Renal pelvis (tissue), 12 donors: ENCODE results near the gene PARP8. TPM values are rescaled to one million over a fixed set of nuclear protein-coding genes. Genes with fewer than 3 reads are reported as not detected.
"Not testable (repeated sequence)": the region's sequence is repeated elsewhere in the genome, so short reads cannot be mapped to it uniquely, and the experiment has no call there.

Experiments
- DNase-seq: peaks from one replicate; pipeline ENCODE4 v3.0.0-alpha.2; 2013
- long read RNA-seq, 16 experiments: transcript quantifications; one replicate each; lab custom pipeline, GENCODE V29; 2026
- polyA plus RNA-seq, 3 donors: library from polyadenylated mRNA; unstranded; fragments of 120-200 nt; gene quantifications; one replicate each; pipeline ENCODE4 v1.2.1, GENCODE V29; 2013; ENCODE audit not compliant: insufficient read length in 3 of 3

PARP8 gene
- polyA plus RNA-seq = 10 to 100 TPM; 14.1 to 18.3 (median 16.3) TPM
- long read RNA-seq, donor 1, full-length matches to known transcripts = 1 of 1 reads
- long read RNA-seq, donor 1, partial matches to known transcripts = 0 of 1 reads
- long read RNA-seq, donor 1, other reads (novel, unspliced or antisense) = 0 of 1 reads
- long read RNA-seq, donor 2, full-length matches to known transcripts = 2 of 2 reads
- long read RNA-seq, donor 2, partial matches to known transcripts = 0 of 2 reads
- long read RNA-seq, donor 2, other reads (novel, unspliced or antisense) = 0 of 2 reads
- long read RNA-seq, donor 3 = 0 reads
- long read RNA-seq, donor 4, full-length matches to known transcripts = 2 of 2 reads
- long read RNA-seq, donor 4, partial matches to known transcripts = 0 of 2 reads
- long read RNA-seq, donor 4, other reads (novel, unspliced or antisense) = 0 of 2 reads
- long read RNA-seq, donor 5 = 0 reads
- long read RNA-seq, donor 6, partial matches to known transcripts = 0 of 1 reads
- long read RNA-seq, donor 6, other reads (novel, unspliced or antisense) = 0 of 1 reads
- long read RNA-seq, donor 7, full-length matches to known transcripts = 3 of 3 reads
- long read RNA-seq, donor 7, partial matches to known transcripts = 0 of 3 reads
- long read RNA-seq, donor 7, other reads (novel, unspliced or antisense) = 0 of 3 reads
- long read RNA-seq, donor 8 = 0 reads
- long read RNA-seq, donor 9 = 0 reads
- long read RNA-seq, donor 10 = 0 reads
- long read RNA-seq, donor 11, partial matches to known transcripts = 0 of 1 reads
- long read RNA-seq, donor 11, other reads (novel, unspliced or antisense) = 0 of 1 reads
- long read RNA-seq, donor 12, full-length matches to known transcripts = 1 of 1 reads
- long read RNA-seq, donor 12, partial matches to known transcripts = 0 of 1 reads
- long read RNA-seq, donor 12, other reads (novel, unspliced or antisense) = 0 of 1 reads
- long read RNA-seq, donor 13 = 0 reads
- long read RNA-seq, donor 14 = 0 reads
- long read RNA-seq, donor 15, full-length matches to known transcripts = 1 of 1 reads
- long read RNA-seq, donor 15, partial matches to known transcripts = 0 of 1 reads
- long read RNA-seq, donor 15, other reads (novel, unspliced or antisense) = 0 of 1 reads
- long read RNA-seq, donor 16 = 0 reads

- peak; percentile 50 for DNase-seq
Measured at GRCh38 chr5:50666261-50667022, at the start of gene PARP8. Gene PARP8, plus strand, starts transcription at chr5:50666637. Its CDS starts 459 bp downstream, at chr5:50667096.

- DNase-seq = no peak
Measured at GRCh38 chr5:50623666-50624065, 42.8 kb upstream of the PARP8 start.

GRCh38 chr5:50634866-50635265 is 31.6 kb upstream of the PARP8 start:
- DNase-seq = not testable (repeated sequence)

GRCh38 chr5:50637576-50637975 is 28.9 kb upstream of the PARP8 start:
- DNase-seq = not testable (repeated sequence)

- DNase-seq = no peak
Measured at GRCh38 chr5:50646591-50646990, 19.8 kb upstream of the PARP8 start.

- DNase-seq = no peak
Measured at GRCh38 chr5:50647726-50648125, 18.7 kb upstream of the PARP8 start.

- DNase-seq = no peak
Measured at GRCh38 chr5:50653946-50654345, 12.5 kb upstream of the PARP8 start.

GRCh38 chr5:50655067-50655809 is 11.2 kb upstream of the PARP8 start:
- DNase-seq = no peak

- DNase-seq = no peak
Measured at GRCh38 chr5:50655810-50656205, 10.6 kb upstream of the PARP8 start.

- DNase-seq = no peak
Measured at GRCh38 chr5:50657044-50657443, 9.4 kb upstream of the PARP8 start.

- no peak for DNase-seq
Measured at GRCh38 chr5:50658246-50658645, 8.2 kb upstream of the PARP8 start.

- DNase-seq = no peak
Measured at GRCh38 chr5:50663636-50664035, 2.8 kb upstream of the PARP8 start.

- DNase-seq = no peak
Measured at GRCh38 chr5:50665091-50665490, 1.3 kb upstream of the PARP8 start.

- DNase-seq = not testable (repeated sequence)
Measured at GRCh38 chr5:50665761-50666202, 655 bp upstream of the PARP8 start.

- DNase-seq = peak; percentile 57
Measured at GRCh38 chr5:50667023-50667652, 701 bp downstream of the PARP8 start.

GRCh38 chr5:50667653-50668595 is 1.5 kb downstream of the PARP8 start:
- peak; percentile 79 for DNase-seq

GRCh38 chr5:50668636-50669035 is 2.2 kb downstream of the PARP8 start:
- DNase-seq = not testable (repeated sequence)

GRCh38 chr5:50672663-50673062 is 6.2 kb downstream of the PARP8 start:
- DNase-seq = no peak

GRCh38 chr5:50673444-50673843 is 7.0 kb downstream of the PARP8 start:
- DNase-seq = not testable (repeated sequence)
